HL-60 (cell line): Measurements from ENCODE around the gene DYNLT5.

Experiments
- DNase-seq, 2 experiments: peaks; one replicate each; pipeline ENCODE4 v3.0.0-alpha.2; 2010 to 2020; ENCODE audit warnings: low read depth in 1 of 2, low spot score in 1 of 2
- H3K27ac ChIP-seq: fragments of 250-450 bp; sonication (Bioruptor Pico); replicated peaks from 2 replicates; pipeline ENCODE4 v1.5.1; 2020; ENCODE audit warnings: mild to moderate bottlenecking, moderate library complexity
- H3K27me3 ChIP-seq: fragments of 250-450 bp; sonication (Bioruptor Pico); 2 replicates; pipeline ENCODE4 v1.5.1; 2021; ENCODE audit warnings: mild to moderate bottlenecking, moderate library complexity; ENCODE audit not compliant: insufficient read depth, poor library complexity, severe bottlenecking
- H3K4me3 ChIP-seq: replicated peaks from 2 replicates; pipeline ENCODE4 v1.5.1; 2011; ENCODE audit warnings: mild to moderate bottlenecking, control low read depth, low read length; ENCODE audit not compliant: insufficient read depth
- CTCF ChIP-seq: IDR thresholded peaks from one replicate; pipeline ENCODE4 v1.5.1; 2011; ENCODE audit warnings: low read length, control low read depth, inconsistent platforms; ENCODE audit not compliant: insufficient read depth
- GABPA ChIP-seq: IDR thresholded peaks from 2 replicates; pipeline ENCODE4 v1.6.1; 2012; ENCODE audit warnings: low read depth
- POLR2AphosphoS5 ChIP-seq: IDR thresholded peaks from 2 replicates; pipeline ENCODE4 v1.6.1; 2012; ENCODE audit warnings: low read depth
- REST ChIP-seq: IDR thresholded peaks from 2 replicates; pipeline ENCODE4 v1.6.1; 2012; ENCODE audit warnings: low read depth; ENCODE audit not compliant: insufficient replicate concordance
- SPI1 ChIP-seq: IDR thresholded peaks from 2 replicates; pipeline ENCODE4 v1.6.1; 2012; ENCODE audit warnings: low read depth, mild to moderate bottlenecking, borderline replicate concordance

The DYNLT5 gene

GRCh38 chr1:66711420-66711819 is 40.8 kb upstream of the DYNLT5 start:
- DNase-seq: no peak
- TF ChIP-seq REST (no peak), CTCF (no peak)
- Histone ChIP-seq H3K4me3 (no peak overlapping the region), H3K27me3 (no peaks in the 10 kb centered on the region), H3K27ac (no peak overlapping the region)

- H3K27me3 ChIP-seq: no peaks in the 10 kb centered on the region
Measured at GRCh38 chr1:66712839-66713238, 39.4 kb upstream of the DYNLT5 start.

GRCh38 chr1:66723985-66724384 is 28.3 kb upstream of the DYNLT5 start:
- no peak for TF ChIP-seq POLR2AphosphoS5
- no peak for TF ChIP-seq REST
- TF ChIP-seq CTCF: no peak
- no peak for TF ChIP-seq GABPA
- TF ChIP-seq SPI1: no peak
- H3K4me3 ChIP-seq: no peak overlapping the region
- H3K27ac ChIP-seq: no peak overlapping the region
- peaks cover 6% of the 10 kb centered on the region for H3K27me3 ChIP-seq
- DNase-seq: no peak

More at GRCh38 chr1:66712839-66713238, 39.4 kb upstream of the DYNLT5 start:
- no peak overlapping the region for H3K27ac ChIP-seq
- TF ChIP-seq CTCF: no peak
- no peak for TF ChIP-seq POLR2AphosphoS5
- TF ChIP-seq GABPA: no peak
- TF ChIP-seq SPI1: no peak
- no peak for TF ChIP-seq REST
- H3K4me3 ChIP-seq: no peak overlapping the region
- no peak for DNase-seq
